ENCODE data around the gene NLGN1.

The NLGN1 gene

DNA sequence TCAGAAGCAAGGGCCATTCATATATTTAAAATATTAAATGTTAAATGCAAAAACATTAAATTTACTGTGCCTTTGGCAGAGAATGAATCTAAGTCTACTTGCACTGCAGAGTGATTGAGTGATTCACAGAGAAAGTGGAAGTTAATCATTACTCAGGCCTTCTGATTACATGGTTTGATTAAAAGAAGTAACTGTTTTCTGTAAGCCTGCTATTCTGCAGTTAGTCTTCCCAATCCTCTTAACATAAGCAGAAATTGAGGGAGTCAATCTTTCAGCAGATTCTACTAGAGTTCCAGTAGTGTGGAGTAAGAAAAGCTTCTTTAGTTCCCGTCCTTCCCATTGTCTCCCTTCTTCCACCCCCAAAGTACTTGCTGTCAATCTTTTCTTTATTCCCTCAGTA, 1.5 kb downstream of the NLGN1 start:
- TF ChIP-seq POLR2AphosphoS5 (IDR thresholded peaks at IDR 0.05; ENCODE audit: low read depth, low read length) (no peak), POLR2A (IDR thresholded peaks at IDR 0.05; ENCODE audit: low read depth, low read length) (no peak), TAF1 (IDR thresholded peaks at IDR 0.05; ENCODE audit: borderline replicate concordance, low read depth, low read length) (no peak)
- FAIRE-seq, result no peak

DNA sequence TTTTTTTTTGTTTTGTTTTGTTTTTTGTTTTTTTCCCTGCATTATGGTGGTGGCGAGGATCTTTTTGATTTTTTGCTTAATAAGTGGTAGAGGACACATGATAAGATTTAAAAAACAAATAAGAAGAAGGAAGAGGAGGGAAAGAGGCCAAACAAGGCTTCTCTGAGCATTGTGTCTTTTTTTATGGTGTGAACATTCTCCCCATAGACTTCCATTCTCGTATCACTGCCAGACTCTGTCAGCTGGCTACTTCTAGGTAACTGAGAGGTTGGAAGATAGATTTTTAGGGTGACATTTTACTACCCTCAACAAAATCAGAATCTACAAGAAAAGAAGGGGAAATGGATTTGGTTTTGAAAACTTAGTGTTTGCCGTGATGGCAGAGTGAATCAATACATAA, 3.8 kb downstream of the NLGN1 start:
- DNase-seq (ENCODE audit: insufficient read length) (no peak), FAIRE-seq (no peak)
- TF ChIP-seq TAF1 (IDR thresholded peaks at IDR 0.05; ENCODE audit: borderline replicate concordance, low read depth, low read length), result no peak
- TF ChIP-seq POLR2A (IDR thresholded peaks at IDR 0.05; ENCODE audit: low read depth, low read length), result no peak
- TF ChIP-seq POLR2AphosphoS5 (IDR thresholded peaks at IDR 0.05; ENCODE audit: low read depth, low read length), result no peak

More for the DNA sequence above, 1.5 kb downstream of the NLGN1 start:
- no peak for DNase-seq (ENCODE audit: insufficient read length)

DNA sequence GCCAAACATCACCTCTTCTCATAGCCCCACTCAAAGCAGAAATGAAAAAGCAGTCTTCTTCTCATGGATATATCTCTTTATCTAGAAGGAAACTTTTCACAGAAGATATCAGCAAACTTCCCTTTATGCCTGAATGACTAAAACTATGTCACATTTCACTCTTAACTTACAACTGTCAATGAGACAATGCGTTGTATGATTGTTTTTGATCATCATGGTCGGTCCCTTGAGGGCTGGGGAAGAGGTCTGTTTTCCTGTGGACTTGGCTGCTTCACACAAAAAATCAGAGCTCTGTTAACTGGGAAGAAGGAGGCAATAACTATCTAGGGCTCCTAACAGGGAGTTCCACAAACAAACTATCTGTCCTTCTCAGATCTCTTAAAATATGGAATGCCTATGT, 5.1 kb downstream of the NLGN1 start:
- no peak for FAIRE-seq

DNA sequence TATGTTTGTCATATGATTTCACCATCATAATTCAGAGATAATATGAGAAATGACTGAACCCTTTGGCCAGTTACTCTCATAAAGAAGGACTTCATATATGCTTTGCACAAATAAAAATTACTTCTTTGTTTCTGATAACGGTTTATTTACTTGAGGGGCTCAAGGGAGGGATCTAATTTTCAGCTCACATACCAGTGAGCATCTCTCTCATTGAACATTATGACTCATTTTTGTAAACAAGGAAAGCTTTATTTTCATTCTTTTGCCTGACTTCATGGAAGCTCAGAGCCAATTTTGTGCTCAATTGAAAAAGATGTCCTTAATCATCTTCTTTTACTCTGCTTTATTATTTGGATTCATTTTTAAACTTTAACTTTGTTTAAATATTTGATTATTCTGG, 5.8 kb downstream of the NLGN1 start:
- FAIRE-seq (no peak), DNase-seq (ENCODE audit: insufficient read length) (no peak)
- no peak for TF ChIP-seq POLR2AphosphoS5 (IDR thresholded peaks at IDR 0.05; ENCODE audit: low read depth, low read length)
- TF ChIP-seq POLR2A (IDR thresholded peaks at IDR 0.05; ENCODE audit: low read depth, low read length), result no peak
- no peak for TF ChIP-seq TAF1 (IDR thresholded peaks at IDR 0.05; ENCODE audit: borderline replicate concordance, low read depth, low read length)

More for the DNA sequence above, 5.1 kb downstream of the NLGN1 start:
- TF ChIP-seq TAF1 (IDR thresholded peaks at IDR 0.05; ENCODE audit: borderline replicate concordance, low read depth, low read length), result no peak
- no peak for TF ChIP-seq POLR2AphosphoS5 (IDR thresholded peaks at IDR 0.05; ENCODE audit: low read depth, low read length)
- TF ChIP-seq POLR2A (IDR thresholded peaks at IDR 0.05; ENCODE audit: low read depth, low read length), result no peak
- no peak for DNase-seq (ENCODE audit: insufficient read length)

DNA sequence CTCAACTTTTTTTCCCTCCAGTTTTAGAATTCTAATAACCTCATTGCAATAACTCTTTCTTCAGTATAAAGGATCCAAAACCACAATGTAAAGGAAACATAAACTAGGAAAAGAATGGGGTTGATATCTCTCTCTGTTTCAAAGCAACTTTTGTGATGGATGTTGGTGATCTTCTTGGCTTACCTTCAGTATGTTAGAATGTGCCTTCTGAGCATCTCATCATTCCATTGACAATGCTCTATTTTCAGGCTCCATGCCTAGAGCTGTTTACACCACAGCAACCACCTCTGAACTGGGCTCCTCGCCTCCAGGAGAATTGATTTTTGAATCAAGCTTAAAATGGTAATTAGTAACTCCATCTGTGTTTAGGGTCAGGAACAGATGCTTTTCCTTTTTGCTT, 6.6 kb downstream of the NLGN1 start:
- no peak for TF ChIP-seq POLR2AphosphoS5 (IDR thresholded peaks at IDR 0.05; ENCODE audit: low read depth, low read length)
- no peak for TF ChIP-seq POLR2A (IDR thresholded peaks at IDR 0.05; ENCODE audit: low read depth, low read length)
- TF ChIP-seq TAF1 (IDR thresholded peaks at IDR 0.05; ENCODE audit: borderline replicate concordance, low read depth, low read length), result no peak
- FAIRE-seq (no peak), DNase-seq (ENCODE audit: insufficient read length) (no peak)

DNA sequence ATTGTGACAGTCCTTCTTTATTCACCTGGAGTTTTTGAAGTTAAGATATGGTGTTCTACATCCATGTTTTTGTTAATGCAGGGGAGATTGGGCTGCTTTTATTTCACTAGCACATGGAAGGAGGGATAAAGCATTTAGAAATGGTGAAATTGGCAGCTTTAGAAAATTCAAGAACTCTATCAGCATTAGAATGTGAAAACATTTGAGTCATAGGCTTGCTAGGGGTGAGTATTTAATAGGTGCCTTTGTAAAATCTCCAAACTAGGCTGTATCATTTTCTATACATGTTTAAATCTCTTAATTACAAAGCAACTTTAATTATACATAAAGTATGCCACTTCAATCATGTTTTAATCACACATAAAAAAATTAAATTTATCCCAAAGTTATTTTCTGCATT, 12.9 kb downstream of the NLGN1 start:
- no peak for FAIRE-seq
- DNase-seq (ENCODE audit: insufficient read length), result no peak
- TF ChIP-seq POLR2A (IDR thresholded peaks at IDR 0.05; ENCODE audit: low read depth, low read length), result no peak
- no peak for TF ChIP-seq POLR2AphosphoS5 (IDR thresholded peaks at IDR 0.05; ENCODE audit: low read depth, low read length)
- no peak for TF ChIP-seq TAF1 (IDR thresholded peaks at IDR 0.05; ENCODE audit: borderline replicate concordance, low read depth, low read length)

DNA sequence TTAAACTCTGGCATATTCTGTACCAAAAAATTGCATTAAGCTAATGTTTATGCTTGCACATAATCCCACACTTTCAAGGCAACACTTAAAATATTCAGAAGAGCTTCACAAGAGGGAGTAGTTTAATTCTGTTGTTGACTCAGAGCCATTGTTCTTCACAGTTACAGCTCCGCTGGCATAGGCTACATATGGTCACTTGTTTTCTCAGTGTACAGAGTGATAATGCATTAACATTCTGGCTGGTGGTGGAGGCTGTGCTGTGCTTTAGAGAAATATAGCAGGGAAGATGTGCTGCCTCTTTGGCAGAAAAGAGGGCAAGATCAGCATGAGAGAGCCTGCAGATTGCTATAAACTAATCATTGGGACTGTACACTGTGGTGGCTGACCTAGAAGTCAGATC, 13.3 kb downstream of the NLGN1 start:
- TF ChIP-seq TAF1 (IDR thresholded peaks at IDR 0.05; ENCODE audit: borderline replicate concordance, low read depth, low read length), result no peak
- no peak for TF ChIP-seq POLR2A (IDR thresholded peaks at IDR 0.05; ENCODE audit: low read depth, low read length)
- TF ChIP-seq POLR2AphosphoS5 (IDR thresholded peaks at IDR 0.05; ENCODE audit: low read depth, low read length), result no peak
- no peak for FAIRE-seq
- DNase-seq (ENCODE audit: insufficient read length), result no peak

DNA sequence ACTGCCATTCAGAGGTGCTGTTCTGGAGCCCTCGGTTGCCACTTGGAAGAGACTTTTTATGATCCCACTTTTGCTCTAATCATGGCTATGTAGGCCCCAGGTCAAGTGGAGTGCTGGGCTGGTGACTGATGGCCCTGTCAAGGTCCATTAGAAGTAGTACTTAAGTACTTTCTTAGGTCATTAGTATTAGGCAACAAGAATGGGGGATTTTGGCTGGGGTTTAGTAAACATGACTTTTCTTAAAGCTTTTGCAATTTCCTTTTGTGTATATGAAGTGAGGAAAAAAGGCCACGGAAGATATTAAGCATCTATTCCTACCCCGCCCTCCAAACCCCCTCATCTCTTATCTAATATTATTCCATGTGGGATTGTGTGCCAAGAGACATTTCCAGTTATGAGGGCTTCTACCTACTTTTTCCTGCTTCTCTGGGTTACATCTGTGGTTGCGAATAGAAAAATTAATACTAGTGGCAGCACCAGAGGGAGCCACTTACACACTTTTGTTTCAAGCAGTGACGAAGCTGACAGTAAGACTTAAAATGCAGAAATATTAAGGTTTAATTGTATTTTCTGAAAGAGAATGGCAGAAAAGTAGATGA, 13.9 kb downstream of the NLGN1 start:
- no peak for DNase-seq (ENCODE audit: insufficient read length)
- TF ChIP-seq POLR2AphosphoS5 (IDR thresholded peaks at IDR 0.05; ENCODE audit: low read depth, low read length) (no peak), TAF1 (IDR thresholded peaks at IDR 0.05; ENCODE audit: borderline replicate concordance, low read depth, low read length) (no peak), POLR2A (IDR thresholded peaks at IDR 0.05; ENCODE audit: low read depth, low read length) (no peak)
- FAIRE-seq, result no peak

DNA sequence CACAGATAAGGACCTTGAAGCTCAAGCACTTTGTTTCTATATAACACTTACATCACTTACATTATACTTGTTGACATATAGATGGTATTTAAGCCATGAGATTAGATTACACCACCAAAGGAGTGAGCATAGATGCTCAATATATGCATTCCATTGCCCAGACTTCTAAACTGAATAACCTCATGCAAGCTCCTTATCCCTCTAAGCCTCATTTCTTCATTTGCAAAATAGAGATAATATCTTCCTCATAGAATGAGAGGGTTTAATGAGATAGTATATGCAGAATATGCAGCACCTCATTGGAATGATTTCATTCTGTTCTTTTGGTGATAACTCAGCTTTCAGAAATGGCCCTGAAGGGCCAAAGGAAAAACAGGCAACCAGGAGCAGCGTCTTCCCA, 18.5 kb downstream of the NLGN1 start:
- FAIRE-seq (no peak), DNase-seq (ENCODE audit: insufficient read length) (no peak)
- TF ChIP-seq TAF1 (IDR thresholded peaks at IDR 0.05; ENCODE audit: borderline replicate concordance, low read depth, low read length) (no peak), POLR2A (IDR thresholded peaks at IDR 0.05; ENCODE audit: low read depth, low read length) (no peak), POLR2AphosphoS5 (IDR thresholded peaks at IDR 0.05; ENCODE audit: low read depth, low read length) (no peak)

DNA sequence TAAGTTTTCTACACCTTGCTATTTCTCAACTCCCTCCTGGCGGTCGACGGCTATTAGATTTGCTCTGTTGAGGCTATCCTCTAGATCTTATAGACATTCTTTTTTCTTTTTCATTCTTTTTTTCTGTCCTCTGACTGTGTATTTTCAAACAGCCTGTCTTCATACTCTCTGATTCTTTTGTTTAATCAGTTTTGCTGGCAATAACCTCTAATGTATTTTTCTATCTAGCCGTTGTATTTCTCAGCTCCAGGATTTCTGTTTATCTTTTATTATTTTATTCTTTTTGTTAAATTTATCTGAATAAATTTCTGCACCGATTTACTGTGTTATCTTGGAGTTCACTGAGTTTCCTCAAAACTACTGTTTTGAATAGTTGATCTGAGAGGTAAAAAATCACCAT, 31.5 kb downstream of the NLGN1 start:
- no peak for FAIRE-seq
- DNase-seq (ENCODE audit: insufficient read length), result no peak
- TF ChIP-seq TAF1 (IDR thresholded peaks at IDR 0.05; ENCODE audit: borderline replicate concordance, low read depth, low read length) (no peak), POLR2A (IDR thresholded peaks at IDR 0.05; ENCODE audit: low read depth, low read length) (no peak), POLR2AphosphoS5 (IDR thresholded peaks at IDR 0.05; ENCODE audit: low read depth, low read length) (no peak)

DNA sequence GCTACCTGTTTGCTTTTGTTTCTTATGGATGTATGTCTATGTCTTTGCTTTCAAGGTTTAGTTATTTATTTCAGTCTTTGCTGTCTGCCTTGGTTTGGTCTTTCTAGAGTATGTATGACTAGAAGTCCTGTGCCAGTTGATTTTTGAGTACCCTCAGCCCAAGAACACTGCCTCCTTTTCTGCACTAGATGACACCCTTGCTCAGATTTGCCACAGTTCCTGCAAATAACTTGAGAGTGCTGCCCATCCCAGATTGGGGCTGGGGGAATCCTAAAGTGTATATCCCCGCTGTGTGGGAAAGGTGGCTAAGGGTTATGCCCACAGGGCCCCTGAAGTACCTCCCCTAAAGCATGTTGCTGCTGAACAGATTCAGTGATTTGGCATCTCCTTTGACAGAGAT, 32.0 kb downstream of the NLGN1 start:
- DNase-seq (ENCODE audit: insufficient read length) (no peak), FAIRE-seq (no peak)
- TF ChIP-seq POLR2AphosphoS5 (IDR thresholded peaks at IDR 0.05; ENCODE audit: low read depth, low read length) (no peak), POLR2A (IDR thresholded peaks at IDR 0.05; ENCODE audit: low read depth, low read length) (no peak), TAF1 (IDR thresholded peaks at IDR 0.05; ENCODE audit: borderline replicate concordance, low read depth, low read length) (no peak)

DNA sequence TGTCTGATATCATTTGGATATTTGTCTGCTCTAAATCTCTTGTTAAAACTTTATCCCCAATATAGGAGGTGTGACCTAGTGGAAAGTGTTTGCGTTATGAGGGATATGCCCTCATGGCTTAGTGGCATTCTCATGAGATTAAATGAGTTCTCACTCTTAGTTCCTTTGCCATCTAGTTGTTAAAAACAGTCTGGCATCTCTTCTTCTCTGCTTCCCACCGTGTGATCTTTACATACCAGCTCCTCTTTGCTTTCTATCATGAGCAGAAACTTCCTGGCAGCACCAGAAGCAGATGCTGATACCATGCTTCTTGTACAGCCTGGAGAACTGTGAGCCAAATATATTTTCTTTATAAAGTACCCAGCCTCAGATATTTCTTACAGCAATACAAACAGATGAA, 33.0 kb downstream of the NLGN1 start:
- DNase-seq (ENCODE audit: insufficient read length), result no peak
- FAIRE-seq, result no peak
- no peak for TF ChIP-seq POLR2AphosphoS5 (IDR thresholded peaks at IDR 0.05; ENCODE audit: low read depth, low read length)
- no peak for TF ChIP-seq POLR2A (IDR thresholded peaks at IDR 0.05; ENCODE audit: low read depth, low read length)
- no peak for TF ChIP-seq TAF1 (IDR thresholded peaks at IDR 0.05; ENCODE audit: borderline replicate concordance, low read depth, low read length)

Data from GM12892 (cell line).